ENCODE results near the gene EFTUD2. TPM values are rescaled to one million over a fixed set of nuclear protein-coding genes. Genes with fewer than 3 reads are reported as not detected.

Gene EFTUD2
- total RNA-seq, 2 donors from 2014 or later: 31.6 to 49.8 TPM

DNA sequence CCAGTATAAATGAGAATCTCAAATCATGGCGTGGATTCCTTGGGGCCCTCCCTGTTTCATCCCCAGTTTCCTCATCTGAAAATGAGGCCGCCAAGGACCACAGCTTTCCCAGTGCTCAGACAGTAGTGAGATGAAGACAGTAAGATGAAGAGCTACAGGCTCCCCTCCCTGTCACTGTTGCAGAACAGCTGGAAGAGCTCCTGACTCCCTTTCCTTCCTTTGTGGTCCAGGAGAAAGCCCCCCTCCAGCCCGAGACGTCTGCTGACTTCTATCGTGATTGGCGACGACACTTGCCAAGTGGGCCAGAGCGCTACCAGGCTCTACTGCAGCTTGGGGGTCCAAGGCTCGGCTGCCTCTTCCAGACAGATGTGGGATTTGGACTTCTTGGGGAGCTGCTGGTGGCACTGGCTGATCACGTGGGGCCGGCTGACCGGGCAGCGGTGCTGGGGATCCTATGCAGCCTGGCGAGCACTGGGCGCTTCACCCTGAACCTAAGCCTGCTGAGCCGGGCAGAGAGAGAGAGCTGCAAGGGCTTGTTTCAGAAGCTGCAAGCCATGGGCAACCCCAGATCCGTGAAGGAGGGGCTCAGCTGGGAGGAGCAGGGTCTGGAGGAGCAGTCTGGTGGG is 3.0 kb upstream of the EFTUD2 start:
- Histone ChIP-seq H3K27ac (no peak overlapping the region), H3K36me3 (replicated peaks in 1 of 2; ENCODE audit: insufficient read depth in 1 of 2, low read depth in 2 of 2) (no peaks in the 10 kb centered on the region), H3K4me1 (peaks cover 18% of the 10 kb centered on the region), H3K9me3 (no peaks in the 10 kb centered on the region), H3K27me3 (no peaks in the 10 kb centered on the region), H3K4me3 (no peak overlapping the region)
- intact Hi-C loops (cut with DNase I): no loop called here
- DNase-seq (no peak), ATAC-seq (no peak)
- TF ChIP-seq, protein P1, sequence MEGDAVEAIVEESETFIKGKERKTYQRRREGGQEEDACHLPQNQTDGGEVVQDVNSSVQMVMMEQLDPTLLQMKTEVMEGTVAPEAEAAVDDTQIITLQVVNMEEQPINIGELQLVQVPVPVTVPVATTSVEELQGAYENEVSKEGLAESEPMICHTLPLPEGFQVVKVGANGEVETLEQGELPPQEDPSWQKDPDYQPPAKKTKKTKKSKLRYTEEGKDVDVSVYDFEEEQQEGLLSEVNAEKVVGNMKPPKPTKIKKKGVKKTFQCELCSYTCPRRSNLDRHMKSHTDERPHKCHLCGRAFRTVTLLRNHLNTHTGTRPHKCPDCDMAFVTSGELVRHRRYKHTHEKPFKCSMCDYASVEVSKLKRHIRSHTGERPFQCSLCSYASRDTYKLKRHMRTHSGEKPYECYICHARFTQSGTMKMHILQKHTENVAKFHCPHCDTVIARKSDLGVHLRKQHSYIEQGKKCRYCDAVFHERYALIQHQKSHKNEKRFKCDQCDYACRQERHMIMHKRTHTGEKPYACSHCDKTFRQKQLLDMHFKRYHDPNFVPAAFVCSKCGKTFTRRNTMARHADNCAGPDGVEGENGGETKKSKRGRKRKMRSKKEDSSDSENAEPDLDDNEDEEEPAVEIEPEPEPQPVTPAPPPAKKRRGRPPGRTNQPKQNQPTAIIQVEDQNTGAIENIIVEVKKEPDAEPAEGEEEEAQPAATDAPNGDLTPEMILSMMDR (IDR thresholded peaks at IDR 0.05): no peak
- no peak for TF ChIP-seq POLR2A (IDR thresholded peaks at IDR 0.05)
- WGBS, 2 donors: 70 to 76% methylated on average over 5 to 16 of the region's 17 CpGs

DNA sequence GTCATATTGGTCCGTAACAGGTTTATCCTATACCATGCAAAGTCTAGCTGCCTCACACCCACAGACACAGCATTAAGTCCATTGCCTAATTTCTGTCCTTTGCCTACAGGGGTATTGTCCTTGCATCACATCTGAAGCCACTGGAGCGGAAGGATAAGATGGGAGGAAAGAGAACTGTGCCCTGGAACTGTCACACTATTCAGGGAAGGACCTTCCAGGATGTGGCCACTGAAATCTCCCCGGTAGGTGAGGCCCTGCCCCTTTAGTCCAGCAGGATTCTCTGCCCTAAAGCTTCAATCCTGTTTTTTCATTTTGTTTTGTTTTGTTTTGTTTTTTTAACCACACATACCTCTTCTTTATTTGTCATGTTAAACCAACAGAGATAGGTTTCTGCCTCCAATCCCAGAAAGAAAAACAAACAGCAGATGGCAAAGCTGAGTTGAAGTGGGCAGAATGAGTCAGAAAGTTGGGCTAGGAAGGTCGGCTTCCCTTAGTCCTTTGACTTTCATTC is 2.2 kb upstream of the EFTUD2 start:
- no peak overlapping the region for H3K27ac ChIP-seq
- H3K36me3 ChIP-seq (replicated peaks in 1 of 2; ENCODE audit: insufficient read depth in 1 of 2, low read depth in 2 of 2): no peaks in the 10 kb centered on the region
- intact Hi-C loops (cut with DNase I): no loop called here
- DNase-seq (no peak), ATAC-seq (no peak)
- no peak for TF ChIP-seq POLR2A (IDR thresholded peaks at IDR 0.05)
- TF ChIP-seq, protein P1 (IDR thresholded peaks at IDR 0.05): no peak
- H3K27me3 ChIP-seq: no peaks in the 10 kb centered on the region
- no peak overlapping the region for H3K4me3 ChIP-seq
- no peaks in the 10 kb centered on the region for H3K9me3 ChIP-seq
- WGBS, 2 donors: 61 to 75% methylated on average over 4 of the region's 4 CpGs
- H3K4me1 ChIP-seq: peaks cover 19% of the 10 kb centered on the region

GRCh38 chr17:44900894-44901293 is 1.6 kb upstream of the EFTUD2 start:
- DNase-seq (no peak), ATAC-seq (no peak)
- Histone ChIP-seq H3K4me3 (no peak overlapping the region), H3K36me3 (replicated peaks in 1 of 2; ENCODE audit: insufficient read depth in 1 of 2, low read depth in 2 of 2) (no peaks in the 10 kb centered on the region), H3K9me3 (no peaks in the 10 kb centered on the region), H3K27me3 (no peaks in the 10 kb centered on the region), H3K27ac (no peak overlapping the region), H3K4me1 (peaks cover 19% of the 10 kb centered on the region)
- 6 to 16% methylated on average over 3 of the region's 3 CpGs for WGBS, 2 donors
- no peak for TF ChIP-seq POLR2A (IDR thresholded peaks at IDR 0.05)
- TF ChIP-seq, protein P1 (IDR thresholded peaks at IDR 0.05): no peak
- intact Hi-C loops (cut with DNase I): no loop called here

DNA sequence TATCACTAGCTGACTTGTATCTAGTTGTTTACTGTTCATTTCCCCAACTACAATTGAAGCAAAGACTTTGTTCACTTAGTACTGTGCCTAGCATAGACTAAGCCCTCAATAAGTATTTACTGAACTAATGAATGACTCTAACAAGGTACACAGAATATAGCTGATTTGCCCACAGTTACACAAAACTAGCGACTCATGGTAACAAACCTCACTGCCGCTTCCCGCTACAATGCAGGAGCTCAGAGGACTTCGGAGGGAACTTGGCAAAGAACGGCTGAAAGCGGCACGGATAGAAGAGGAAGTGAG is 524 bp downstream of the EFTUD2 start:
- intact Hi-C loops (cut with DNase I): no loop called here
- peak overlapping the region; percentile 89 to 99 (median 96) for H3K27ac ChIP-seq
- 0 to 1% methylated on average over 7 of the region's 7 CpGs for WGBS, 2 donors
- DNase-seq: peak in 1 of 4 donors; percentile 51
- ATAC-seq: no peak
- H3K4me1 ChIP-seq: peaks cover 19% of the 10 kb centered on the region
- TF ChIP-seq, protein P1 (IDR thresholded peaks at IDR 0.05): no peak
- TF ChIP-seq POLR2A (IDR thresholded peaks at IDR 0.05): no peak
- peaks cover 0 to 6% of the 10 kb centered on the region in 2 donors for H3K36me3 ChIP-seq (replicated peaks in 1 of 2; ENCODE audit: insufficient read depth in 1 of 2, low read depth in 2 of 2)
- no peaks in the 10 kb centered on the region for H3K27me3 ChIP-seq
- no peaks in the 10 kb centered on the region for H3K9me3 ChIP-seq
- H3K4me3 ChIP-seq: peak overlapping the region; percentile 55 to 78

DNA sequence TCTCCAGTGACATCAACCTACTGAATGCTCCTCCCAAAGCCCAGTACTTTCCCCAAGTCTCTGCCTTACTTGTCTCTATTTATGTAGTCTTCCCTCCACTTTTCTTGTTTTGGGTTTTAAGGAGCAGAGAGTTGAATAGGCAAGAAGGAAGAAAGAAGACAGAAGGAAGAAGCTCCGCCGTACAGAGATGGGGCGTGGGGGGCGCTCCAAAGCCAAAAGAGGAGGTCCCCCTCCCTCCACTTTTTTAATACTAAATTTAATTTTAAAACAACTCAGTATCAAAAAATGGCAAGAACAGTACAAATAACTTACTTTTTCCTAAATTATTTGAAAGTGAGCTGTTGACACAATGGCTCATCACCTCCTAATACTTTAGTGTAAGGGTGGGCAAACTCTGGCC is 4.6 kb downstream of the EFTUD2 start:
- no peak overlapping the region for H3K27ac ChIP-seq
- peaks cover 13% of the 10 kb centered on the region for H3K4me1 ChIP-seq
- 90 to 94% methylated on average over 4 of the region's 4 CpGs for WGBS, 2 donors
- intact Hi-C loops (cut with DNase I): no loop called here
- DNase-seq (no peak), ATAC-seq (no peak)
- no peaks in the 10 kb centered on the region for H3K27me3 ChIP-seq
- TF ChIP-seq POLR2A (IDR thresholded peaks at IDR 0.05): no peak
- TF ChIP-seq, protein P1 (IDR thresholded peaks at IDR 0.05): no peak
- H3K4me3 ChIP-seq: no peak overlapping the region
- peaks cover 0 to 13% of the 10 kb centered on the region in 2 donors for H3K36me3 ChIP-seq (replicated peaks in 1 of 2; ENCODE audit: insufficient read depth in 1 of 2, low read depth in 2 of 2)
- no peaks in the 10 kb centered on the region for H3K9me3 ChIP-seq

Data from body of pancreas (tissue), 4 donors.